OCI-LY3 (cell line): ENCODE data around the gene RIOK2.

ENCODE experiments used
- CTCF ChIP-seq: fragments of 200-600, 300-600 bp; sonication (generic); IDR thresholded peaks from 2 replicates; pipeline ENCODE4 v1.5.1; 2014; ENCODE audit warnings: antibody characterized with exemption, low read length, low read depth
- EZH2phosphoT487 ChIP-seq: fragments of 200-600 bp; shearing (Covaris generic); IDR thresholded peaks from 2 replicates; pipeline ENCODE4 v1.6.1; 2018; ENCODE audit warnings: antibody characterized with exemption, mixed run types, low read depth

GRCh38 chr5:97164846-97165245, 18.2 kb downstream of the RIOK2 start:
- TF ChIP-seq CTCF = no peak
- TF ChIP-seq EZH2phosphoT487 = no peak
